Ecto neural progenitor cell (in vitro differentiated cells): ENCODE results near the gene FOXA3.
A peak's percentile ranks its signal among the peaks of the same experiment; 100 is the strongest.

Experiments used
- DNase-seq: peaks from one replicate; pipeline ENCODE4 v3.0.0-alpha.2; 2018; ENCODE audit warnings: low spot score

FOXA3 gene

GRCh38 chr19:45863840-45864628, at the start of gene FOXA3:
TSS of gene FOXA3 (plus strand) at chr19:45864326. CDS start at chr19:45864457, 131 bp downstream.
- peak; percentile 79 for DNase-seq

GRCh38 chr19:45814851-45815480, 49.2 kb upstream of the FOXA3 start, which contains the start of gene RSPH6A:
TSS of gene RSPH6A (minus strand) at chr19:45815308. CDS start at chr19:45815176, 132 bp downstream.
- DNase-seq: peak; percentile 52

GRCh38 chr19:45815481-45816216, 48.5 kb upstream of the FOXA3 start:
- peak; percentile 80 for DNase-seq

GRCh38 chr19:45816236-45817009, 47.7 kb upstream of the FOXA3 start:
- no peak for DNase-seq

GRCh38 chr19:45817010-45817724, 47.0 kb upstream of the FOXA3 start:
- DNase-seq: peak; percentile 99

- peak; percentile 70 for DNase-seq
These were observed 46.3 kb upstream of the FOXA3 start for GRCh38 chr19:45817725-45818301.

GRCh38 chr19:45819769-45820168, 44.4 kb upstream of the FOXA3 start:
- no peak for DNase-seq

- no peak for DNase-seq
These were observed 43.6 kb upstream of the FOXA3 start for GRCh38 chr19:45820413-45821102.

GRCh38 chr19:45821103-45821521, 43.0 kb upstream of the FOXA3 start:
- no peak for DNase-seq

- no peak for DNase-seq
These were observed 42.6 kb upstream of the FOXA3 start for GRCh38 chr19:45821570-45821969.

- DNase-seq: no peak
These were observed 41.4 kb upstream of the FOXA3 start for GRCh38 chr19:45822716-45823115.

- DNase-seq: no peak
These were observed 40.9 kb upstream of the FOXA3 start for GRCh38 chr19:45823182-45823581.

- DNase-seq: no peak
These were observed 40.1 kb upstream of the FOXA3 start for GRCh38 chr19:45824041-45824471.

GRCh38 chr19:45824531-45825262, 39.4 kb upstream of the FOXA3 start:
- DNase-seq: no peak

- DNase-seq: no peak
These were observed 38.9 kb upstream of the FOXA3 start for GRCh38 chr19:45825263-45825605.

- no peak for DNase-seq
These were observed 37.9 kb upstream of the FOXA3 start for GRCh38 chr19:45825917-45826893.

- DNase-seq: no peak
These were observed 37.2 kb upstream of the FOXA3 start for GRCh38 chr19:45826934-45827333.

- no peak for DNase-seq
These were observed 36.5 kb upstream of the FOXA3 start for GRCh38 chr19:45827459-45828093.
